Measurements from ENCODE around the gene CREM.

Gene CREM

GRCh38 chr10:35192645-35193249 lies 66.1 kb downstream of the CREM start:
- TF ChIP-seq YY1 (IDR thresholded peaks at IDR 0.05; ENCODE audit: low read depth) (no peak), ZBTB7A (IDR thresholded peaks at IDR 0.05; ENCODE audit: low read depth) (no peak), RAD21 (IDR thresholded peaks at IDR 0.05; ENCODE audit: low read depth) (no peak), TEAD4 (IDR thresholded peaks at IDR 0.05) (no peak), CREB1 (IDR thresholded peaks at IDR 0.05; ENCODE audit: low read depth) (no peak), EGR1 (IDR thresholded peaks at IDR 0.05) (no peak), FOXM1 (IDR thresholded peaks at IDR 0.05; ENCODE audit: borderline replicate concordance, low read depth) (no peak), TAF1 (IDR thresholded peaks at IDR 0.05; ENCODE audit: low read depth) (no peak), TCF12 (IDR thresholded peaks at IDR 0.05; ENCODE audit: low read depth) (no peak)
- TF ChIP-seq, protein P1, sequence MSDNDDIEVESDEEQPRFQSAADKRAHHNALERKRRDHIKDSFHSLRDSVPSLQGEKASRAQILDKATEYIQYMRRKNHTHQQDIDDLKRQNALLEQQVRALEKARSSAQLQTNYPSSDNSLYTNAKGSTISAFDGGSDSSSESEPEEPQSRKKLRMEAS (IDR thresholded peaks at IDR 0.05) = no peak
- TF ChIP-seq, protein P2, sequence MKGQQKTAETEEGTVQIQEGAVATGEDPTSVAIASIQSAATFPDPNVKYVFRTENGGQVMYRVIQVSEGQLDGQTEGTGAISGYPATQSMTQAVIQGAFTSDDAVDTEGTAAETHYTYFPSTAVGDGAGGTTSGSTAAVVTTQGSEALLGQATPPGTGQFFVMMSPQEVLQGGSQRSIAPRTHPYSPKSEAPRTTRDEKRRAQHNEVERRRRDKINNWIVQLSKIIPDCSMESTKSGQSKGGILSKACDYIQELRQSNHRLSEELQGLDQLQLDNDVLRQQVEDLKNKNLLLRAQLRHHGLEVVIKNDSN (IDR thresholded peaks at IDR 0.05) = no peak

DNA sequence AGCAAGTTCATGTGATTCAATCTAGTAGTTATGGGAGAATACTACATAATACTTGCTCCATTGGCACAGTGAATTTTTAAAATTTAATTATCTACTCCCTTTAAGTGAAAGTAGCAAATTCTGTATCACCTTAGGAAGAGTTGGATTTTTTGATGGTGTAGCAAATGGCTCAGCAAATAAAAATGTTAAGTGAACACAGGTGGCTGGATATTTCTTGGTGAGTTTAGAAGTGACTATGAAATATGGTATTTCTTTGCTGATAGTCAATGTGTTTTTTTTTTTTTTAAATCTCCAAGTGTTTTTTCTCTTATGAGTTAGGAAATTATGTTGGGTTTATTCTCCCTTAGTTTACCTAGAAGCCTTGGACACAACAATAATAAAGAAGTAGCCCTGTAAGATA lies 67.8 kb downstream of the CREM start:
- TF ChIP-seq NFIC (IDR thresholded peaks at IDR 0.05) (no peak), TEAD4 (IDR thresholded peaks at IDR 0.05) (no peak), TCF12 (IDR thresholded peaks at IDR 0.05; ENCODE audit: low read depth) (no peak), RAD21 (IDR thresholded peaks at IDR 0.05; ENCODE audit: low read depth) (no peak), TAF1 (IDR thresholded peaks at IDR 0.05; ENCODE audit: low read depth) (no peak), CEBPB (IDR thresholded peaks at IDR 0.05) (no peak), FOXM1 (IDR thresholded peaks at IDR 0.05; ENCODE audit: borderline replicate concordance, low read depth) (no peak), EGR1 (IDR thresholded peaks at IDR 0.05) (no peak), CREB1 (IDR thresholded peaks at IDR 0.05; ENCODE audit: low read depth) (no peak), YY1 (IDR thresholded peaks at IDR 0.05; ENCODE audit: low read depth) (no peak), EP300 (IDR thresholded peaks at IDR 0.05; ENCODE audit: borderline replicate concordance) (no peak), ZBTB7A (IDR thresholded peaks at IDR 0.05; ENCODE audit: low read depth) (no peak)
- TF ChIP-seq, protein P2 (IDR thresholded peaks at IDR 0.05) = no peak
- TF ChIP-seq, protein P3, sequence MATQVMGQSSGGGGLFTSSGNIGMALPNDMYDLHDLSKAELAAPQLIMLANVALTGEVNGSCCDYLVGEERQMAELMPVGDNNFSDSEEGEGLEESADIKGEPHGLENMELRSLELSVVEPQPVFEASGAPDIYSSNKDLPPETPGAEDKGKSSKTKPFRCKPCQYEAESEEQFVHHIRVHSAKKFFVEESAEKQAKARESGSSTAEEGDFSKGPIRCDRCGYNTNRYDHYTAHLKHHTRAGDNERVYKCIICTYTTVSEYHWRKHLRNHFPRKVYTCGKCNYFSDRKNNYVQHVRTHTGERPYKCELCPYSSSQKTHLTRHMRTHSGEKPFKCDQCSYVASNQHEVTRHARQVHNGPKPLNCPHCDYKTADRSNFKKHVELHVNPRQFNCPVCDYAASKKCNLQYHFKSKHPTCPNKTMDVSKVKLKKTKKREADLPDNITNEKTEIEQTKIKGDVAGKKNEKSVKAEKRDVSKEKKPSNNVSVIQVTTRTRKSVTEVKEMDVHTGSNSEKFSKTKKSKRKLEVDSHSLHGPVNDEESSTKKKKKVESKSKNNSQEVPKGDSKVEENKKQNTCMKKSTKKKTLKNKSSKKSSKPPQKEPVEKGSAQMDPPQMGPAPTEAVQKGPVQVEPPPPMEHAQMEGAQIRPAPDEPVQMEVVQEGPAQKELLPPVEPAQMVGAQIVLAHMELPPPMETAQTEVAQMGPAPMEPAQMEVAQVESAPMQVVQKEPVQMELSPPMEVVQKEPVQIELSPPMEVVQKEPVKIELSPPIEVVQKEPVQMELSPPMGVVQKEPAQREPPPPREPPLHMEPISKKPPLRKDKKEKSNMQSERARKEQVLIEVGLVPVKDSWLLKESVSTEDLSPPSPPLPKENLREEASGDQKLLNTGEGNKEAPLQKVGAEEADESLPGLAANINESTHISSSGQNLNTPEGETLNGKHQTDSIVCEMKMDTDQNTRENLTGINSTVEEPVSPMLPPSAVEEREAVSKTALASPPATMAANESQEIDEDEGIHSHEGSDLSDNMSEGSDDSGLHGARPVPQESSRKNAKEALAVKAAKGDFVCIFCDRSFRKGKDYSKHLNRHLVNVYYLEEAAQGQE (IDR thresholded peaks at IDR 0.05; ENCODE audit: low read depth) = no peak
- TF ChIP-seq, protein P1 (IDR thresholded peaks at IDR 0.05) = no peak

DNA sequence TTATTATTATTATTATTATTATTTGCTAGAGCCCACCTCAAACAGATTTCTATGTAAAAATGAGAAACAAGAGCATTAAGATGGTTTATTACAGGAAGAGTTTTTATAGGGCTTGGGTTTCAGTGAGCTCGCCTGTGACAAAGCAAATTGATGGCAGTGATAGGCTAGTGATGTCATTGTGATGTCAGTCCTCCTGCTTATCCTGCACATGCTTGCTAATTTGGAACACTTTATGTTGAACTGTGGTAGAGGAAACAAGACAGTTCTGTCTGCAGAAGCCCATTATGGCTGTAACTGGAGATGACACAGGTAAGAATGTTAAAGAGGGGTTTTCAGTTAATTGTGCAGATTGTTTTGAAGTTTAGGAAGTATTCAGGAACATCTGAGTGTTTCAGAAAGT lies 68.3 kb downstream of the CREM start:
- TF ChIP-seq FOXM1 (IDR thresholded peaks at IDR 0.05; ENCODE audit: borderline replicate concordance, low read depth) (no peak), CREB1 (IDR thresholded peaks at IDR 0.05; ENCODE audit: low read depth) (peak; percentile 75), TCF12 (IDR thresholded peaks at IDR 0.05; ENCODE audit: low read depth) (no peak), CEBPB (IDR thresholded peaks at IDR 0.05) (no peak), TEAD4 (IDR thresholded peaks at IDR 0.05) (no peak)
- TF ChIP-seq, protein P1 (IDR thresholded peaks at IDR 0.05) = no peak

DNA sequence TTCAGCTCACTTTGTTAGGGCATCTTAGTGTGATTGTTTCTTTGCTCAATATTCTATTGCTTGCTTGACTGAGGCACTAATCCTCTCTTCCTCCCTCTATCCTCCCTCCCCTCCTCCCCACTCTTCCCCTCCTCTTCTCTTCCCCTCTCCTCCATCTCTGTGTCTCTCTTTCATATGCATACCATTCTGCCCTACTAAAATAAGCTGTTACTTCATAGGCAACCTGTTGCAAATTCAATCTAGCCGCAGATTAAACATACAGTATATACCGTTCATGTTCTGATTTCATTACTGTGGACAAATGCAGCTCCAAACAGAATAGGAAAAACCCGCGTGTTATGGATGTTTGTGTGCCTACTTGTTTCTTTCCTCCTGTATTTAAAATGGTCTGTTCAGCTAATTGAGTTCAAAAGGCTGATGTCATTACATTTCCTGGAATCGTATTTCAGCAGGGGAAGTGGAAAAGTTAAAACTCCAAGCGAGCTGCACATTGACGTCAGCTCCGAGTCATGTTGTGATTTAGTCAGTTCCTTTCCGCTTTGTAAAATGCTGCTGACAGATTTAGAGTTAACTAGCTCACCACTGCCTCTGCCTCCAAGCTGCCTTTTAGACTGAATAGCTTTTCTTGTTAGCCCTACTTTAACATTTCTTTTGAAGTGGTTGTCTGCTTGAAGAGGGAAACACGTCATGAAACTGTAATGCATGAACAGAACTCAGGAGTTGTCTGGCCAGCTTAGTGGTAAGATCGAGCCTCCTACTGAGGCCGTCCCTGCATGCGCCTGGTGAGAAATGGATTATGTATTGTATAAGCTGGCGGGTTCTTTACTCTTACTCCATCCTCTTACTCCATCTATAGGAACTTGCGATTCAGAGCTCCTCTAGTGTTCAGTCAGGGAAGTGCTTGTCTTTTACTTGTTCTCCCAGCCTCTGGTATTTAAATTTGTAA lies 69.0 kb downstream of the CREM start:
- TF ChIP-seq EP300 (IDR thresholded peaks at IDR 0.05; ENCODE audit: borderline replicate concordance) = no peak
- TF ChIP-seq RAD21 (IDR thresholded peaks at IDR 0.05; ENCODE audit: low read depth) = peak; percentile 66
- TF ChIP-seq EGR1 (IDR thresholded peaks at IDR 0.05) = no peak
- TF ChIP-seq, protein P1 (IDR thresholded peaks at IDR 0.05) = peak; percentile 65
- TF ChIP-seq ZBTB7A (IDR thresholded peaks at IDR 0.05; ENCODE audit: low read depth) = no peak
- peak; percentile 14; the same call in 1 of the 2 replicates for TF ChIP-seq TCF12 (IDR thresholded peaks at IDR 0.05; ENCODE audit: low read depth)
- no peak for TF ChIP-seq NFIC (IDR thresholded peaks at IDR 0.05)
- peak; percentile 94 for TF ChIP-seq CREB1 (IDR thresholded peaks at IDR 0.05; ENCODE audit: low read depth)
- peak; percentile 57; the same call in 1 of the 2 replicates for TF ChIP-seq FOXM1 (IDR thresholded peaks at IDR 0.05; ENCODE audit: borderline replicate concordance, low read depth)
- TF ChIP-seq, protein P2 (IDR thresholded peaks at IDR 0.05) = 0 out of 2 replicates have a peak, but pooled peaks have one; percentile 16
- TF ChIP-seq CEBPB (IDR thresholded peaks at IDR 0.05) = no peak
- TF ChIP-seq TAF1 (IDR thresholded peaks at IDR 0.05; ENCODE audit: low read depth) = no peak
- TF ChIP-seq TEAD4 (IDR thresholded peaks at IDR 0.05) = no peak; the same call in 1 of the 2 replicates
- TF ChIP-seq, protein P3 (IDR thresholded peaks at IDR 0.05; ENCODE audit: low read depth) = no peak
- no peak for TF ChIP-seq YY1 (IDR thresholded peaks at IDR 0.05; ENCODE audit: low read depth)
